Spleen (tissue), 7 donors: ENCODE measurements around the gene PPP1R9B.

Source experiments
- CTCF ChIP-seq, 11 experiments: fragments of 200-600 bp in 7 of 11; fragments of 450-650 bp in 4 of 11; sonication (generic) in 4 of 11; IDR thresholded peaks in 8 of 11; conservative IDR thresholded peaks in 3 of 11; 1 replicate in 7 of 11; 2 replicates in 4 of 11; pipeline versions ENCODE4 v1.4.0 to v1.8.0; 2016 to 2021; ENCODE audit warnings: antibody characterized with exemption in 11 of 11, inconsistent platforms in 4 of 11, mild to moderate bottlenecking in 1 of 11
- POLR2AphosphoS5 ChIP-seq, 3 donors: sonication (generic); formaldehyde crosslinking; IDR thresholded peaks; one replicate each; pipeline ENCODE4 v1.5.1; 2017; ENCODE audit warnings: antibody characterized with exemption in 3 of 3
- donor health status: DM: no; HTN: no; CAD: no; lungs with moderate emphysema.
- donor health status: DM: no; HTN: no; CAD: no.
- donor health status: DM: no; HTN: no; CAD: no.

DNA sequence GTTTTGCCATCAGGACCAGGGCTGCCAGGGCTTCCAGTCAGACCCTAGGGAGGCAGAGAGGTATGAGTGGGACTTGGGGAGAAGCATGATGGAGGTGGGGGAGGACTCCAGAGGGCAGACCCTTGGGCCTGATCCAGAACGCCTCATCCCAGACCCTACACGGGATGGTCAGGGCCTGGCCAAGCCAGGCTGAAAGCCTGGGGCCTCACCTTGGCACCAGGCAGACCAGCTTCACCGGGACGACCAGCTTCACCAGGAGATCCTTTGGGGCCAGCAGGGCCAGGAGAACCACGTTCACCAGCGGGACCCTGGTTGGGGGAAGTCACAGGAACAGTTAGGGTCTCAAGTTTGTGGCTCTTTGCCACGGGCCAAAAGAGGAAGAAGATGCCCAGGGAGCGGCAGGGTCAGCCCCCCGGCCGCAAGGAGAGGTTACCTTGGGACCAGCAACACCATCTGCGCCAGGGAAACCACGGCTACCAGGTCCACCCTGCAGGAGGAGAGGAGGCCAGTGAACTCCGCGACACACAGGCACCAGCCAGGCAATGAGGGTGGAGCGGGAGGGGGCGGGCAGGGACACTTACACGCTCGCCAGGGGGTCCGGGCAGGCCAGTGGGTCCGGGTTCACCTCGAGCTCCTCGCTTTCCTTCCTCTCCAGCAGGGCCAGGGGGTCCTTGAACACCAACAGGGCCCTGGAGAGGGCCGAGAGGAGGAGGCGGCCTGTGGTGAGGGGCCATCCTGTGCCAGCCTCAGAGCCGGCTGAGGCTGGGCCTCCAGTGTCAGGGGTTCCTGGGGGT is 43.9 kb upstream of the PPP1R9B start:
- TF ChIP-seq CTCF (IDR thresholded peaks at IDR 0.05 in 8 of 11, conservative IDR thresholded peaks at IDR 0.05 in 3 of 11) (no peak), POLR2AphosphoS5 (IDR thresholded peaks at IDR 0.05) (no peak)
